Measurements from ENCODE around the gene GALNTL6. TPM values are rescaled to one million over a fixed set of nuclear protein-coding genes. Genes with fewer than 3 reads are reported as not detected.

Gene GALNTL6
- total RNA-seq, 1 donor from 2014 or later = not detected

DNA sequence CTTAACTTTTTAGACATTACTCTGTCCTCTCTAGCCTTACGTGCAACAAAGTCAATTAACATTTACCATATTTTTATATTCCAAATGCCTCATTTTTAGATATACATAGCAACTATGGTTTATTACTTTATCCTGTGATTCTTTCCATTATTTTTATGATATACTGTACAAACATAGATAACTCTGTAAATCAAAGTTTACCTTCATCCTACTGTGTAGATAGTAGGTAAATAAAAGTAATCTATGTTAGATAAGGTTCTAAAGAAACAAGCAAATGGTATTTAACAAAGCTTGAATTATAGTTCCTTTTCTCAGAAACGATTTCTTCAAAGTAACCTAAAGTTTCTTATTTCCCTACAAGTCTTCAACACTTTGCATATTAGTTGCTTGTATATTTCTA, 350.0 kb downstream of the GALNTL6 start:
- H3K27me3 ChIP-seq = no peaks in the 10 kb centered on the region
- H3K4me1 ChIP-seq = no peaks in the 10 kb centered on the region
- intact Hi-C loops (cut with DNase I) = no loop called here
- no peaks in the 10 kb centered on the region for H3K9me3 ChIP-seq
- H3K4me3 ChIP-seq = no peak overlapping the region
- DNase-seq (ENCODE audit: low spot score in 2 of 2) = no peak
- TF ChIP-seq, protein P1, sequence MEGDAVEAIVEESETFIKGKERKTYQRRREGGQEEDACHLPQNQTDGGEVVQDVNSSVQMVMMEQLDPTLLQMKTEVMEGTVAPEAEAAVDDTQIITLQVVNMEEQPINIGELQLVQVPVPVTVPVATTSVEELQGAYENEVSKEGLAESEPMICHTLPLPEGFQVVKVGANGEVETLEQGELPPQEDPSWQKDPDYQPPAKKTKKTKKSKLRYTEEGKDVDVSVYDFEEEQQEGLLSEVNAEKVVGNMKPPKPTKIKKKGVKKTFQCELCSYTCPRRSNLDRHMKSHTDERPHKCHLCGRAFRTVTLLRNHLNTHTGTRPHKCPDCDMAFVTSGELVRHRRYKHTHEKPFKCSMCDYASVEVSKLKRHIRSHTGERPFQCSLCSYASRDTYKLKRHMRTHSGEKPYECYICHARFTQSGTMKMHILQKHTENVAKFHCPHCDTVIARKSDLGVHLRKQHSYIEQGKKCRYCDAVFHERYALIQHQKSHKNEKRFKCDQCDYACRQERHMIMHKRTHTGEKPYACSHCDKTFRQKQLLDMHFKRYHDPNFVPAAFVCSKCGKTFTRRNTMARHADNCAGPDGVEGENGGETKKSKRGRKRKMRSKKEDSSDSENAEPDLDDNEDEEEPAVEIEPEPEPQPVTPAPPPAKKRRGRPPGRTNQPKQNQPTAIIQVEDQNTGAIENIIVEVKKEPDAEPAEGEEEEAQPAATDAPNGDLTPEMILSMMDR (IDR thresholded peaks at IDR 0.05) = no peak
- H3K27ac ChIP-seq = no peak overlapping the region
- H3K36me3 ChIP-seq = no peaks in the 10 kb centered on the region

GRCh38 chr4:172168888-172169287, 355.7 kb downstream of the GALNTL6 start:
- no peaks in the 10 kb centered on the region for H3K27me3 ChIP-seq
- intact Hi-C loops (cut with DNase I) = no loop called here
- H3K36me3 ChIP-seq = no peaks in the 10 kb centered on the region

DNA sequence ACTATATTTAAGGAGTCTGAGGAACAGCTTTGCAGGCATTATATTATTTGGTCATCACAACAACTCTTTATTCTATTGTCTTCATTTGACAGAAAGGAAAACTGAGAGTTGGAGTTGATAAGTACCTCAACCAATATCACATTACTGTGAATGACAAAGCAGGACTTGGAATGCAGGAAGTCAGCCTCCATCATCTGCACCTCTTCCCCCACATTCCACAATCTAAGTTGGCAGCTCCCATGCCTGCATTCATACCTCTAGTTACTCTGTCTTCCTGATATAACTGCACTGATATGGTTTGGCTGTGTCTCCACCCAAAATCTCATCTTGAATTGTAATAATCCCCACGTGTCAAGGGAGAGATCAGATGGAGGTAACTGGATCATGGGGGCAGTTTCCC, 356.7 kb downstream of the GALNTL6 start:
- TF ChIP-seq, protein P1 (IDR thresholded peaks at IDR 0.05) = no peak
- no peaks in the 10 kb centered on the region for H3K4me1 ChIP-seq
- H3K4me3 ChIP-seq = no peak overlapping the region
- no peaks in the 10 kb centered on the region for H3K9me3 ChIP-seq
- H3K36me3 ChIP-seq = no peaks in the 10 kb centered on the region
- no peak overlapping the region for H3K27ac ChIP-seq
- H3K27me3 ChIP-seq = no peaks in the 10 kb centered on the region
- DNase-seq (ENCODE audit: low spot score in 2 of 2) = no peak
- intact Hi-C loops (cut with DNase I) = no loop called here

More at GRCh38 chr4:172168888-172169287, 355.7 kb downstream of the GALNTL6 start:
- TF ChIP-seq, protein P1 (IDR thresholded peaks at IDR 0.05) = no peak
- H3K27ac ChIP-seq = no peak overlapping the region
- DNase-seq (ENCODE audit: low spot score in 2 of 2) = no peak
- H3K4me1 ChIP-seq = no peaks in the 10 kb centered on the region
- no peak overlapping the region for H3K4me3 ChIP-seq
- H3K9me3 ChIP-seq = no peaks in the 10 kb centered on the region

DNA sequence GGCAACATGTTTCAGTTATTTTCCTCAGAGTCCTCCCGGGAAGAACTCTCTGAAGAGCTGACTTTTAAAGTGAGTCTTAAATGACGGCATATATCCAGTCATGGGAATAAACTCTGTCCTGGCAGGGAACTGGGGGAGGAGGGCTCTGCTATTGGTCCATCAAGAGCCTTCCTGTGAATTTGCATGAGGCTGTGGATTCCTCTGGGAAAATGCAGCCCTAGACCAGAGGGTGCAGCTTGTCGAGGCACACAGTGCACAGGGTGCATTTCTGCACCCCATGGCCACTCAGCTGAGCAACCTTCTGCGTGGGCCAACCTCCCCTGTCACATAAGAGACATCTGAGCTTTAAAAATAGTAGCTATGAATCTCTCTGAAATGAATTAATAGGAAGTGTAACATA, 360.0 kb downstream of the GALNTL6 start:
- Histone ChIP-seq H3K27me3 (no peaks in the 10 kb centered on the region), H3K27ac (no peak overlapping the region), H3K9me3 (no peaks in the 10 kb centered on the region), H3K4me3 (no peak overlapping the region), H3K36me3 (no peaks in the 10 kb centered on the region), H3K4me1 (no peaks in the 10 kb centered on the region)
- TF ChIP-seq, protein P1 (IDR thresholded peaks at IDR 0.05) = no peak
- intact Hi-C loops (cut with DNase I) = no loop called here
- DNase-seq (ENCODE audit: low spot score in 2 of 2) = no peak

DNA sequence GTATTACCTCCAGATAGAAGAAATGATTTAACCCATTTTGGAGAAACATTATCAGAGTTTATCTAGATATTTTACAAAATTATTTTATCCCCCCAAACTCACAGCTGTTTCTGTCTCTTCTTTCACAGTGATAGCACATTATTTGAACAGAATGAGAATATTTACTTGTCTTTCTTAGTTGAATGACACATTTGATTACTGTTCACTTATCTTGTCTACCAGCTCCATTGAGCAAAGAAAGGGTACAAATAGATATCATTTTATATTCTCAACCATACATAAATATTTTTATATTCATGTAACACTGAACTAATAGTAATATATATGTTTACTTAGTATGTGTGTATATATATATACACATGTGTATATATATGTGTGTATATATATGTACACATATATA, 364.2 kb downstream of the GALNTL6 start:
- intact Hi-C loops (cut with DNase I) = no loop called here
- TF ChIP-seq, protein P1 (IDR thresholded peaks at IDR 0.05) = no peak
- Histone ChIP-seq H3K9me3 (no peaks in the 10 kb centered on the region), H3K4me3 (no peak overlapping the region), H3K36me3 (no peaks in the 10 kb centered on the region), H3K27ac (no peak overlapping the region), H3K27me3 (no peaks in the 10 kb centered on the region), H3K4me1 (no peaks in the 10 kb centered on the region)
- DNase-seq (ENCODE audit: low spot score in 2 of 2) = no peak
